ENCODE results near the gene PAPOLA. TPM values are rescaled to one million over a fixed set of nuclear protein-coding genes. Genes with fewer than 3 reads are reported as not detected.

The PAPOLA gene
- total RNA-seq, 6 experiments from 2014 or later = 115 to 148 (median 130) TPM

- no peaks in the 10 kb centered on the region for H3K9me3 Mint-ChIP-seq
- no peak overlapping the region for H3K4me3 Mint-ChIP-seq
- H3K27me3 Mint-ChIP-seq (ENCODE audit: insufficient read depth) = no peaks in the 10 kb centered on the region; the same call in 1 of the 2 replicates
- no peak for TF ChIP-seq CTCF (IDR thresholded peaks at IDR 0.05)
- peaks cover 17% of the 10 kb centered on the region for H3K36me3 Mint-ChIP-seq (ENCODE audit: low read depth)
- DNase-seq = no peak
- no peak overlapping the region for H3K27ac Mint-ChIP-seq
- H3K4me1 Mint-ChIP-seq (ENCODE audit: low read depth) = peaks cover 19% of the 10 kb centered on the region
Measured at GRCh38 chr14:96538097-96538989, 36.2 kb downstream of the PAPOLA start.

- Mint-ChIP-seq H3K27ac (no peak overlapping the region), H3K36me3 (ENCODE audit: low read depth) (peaks cover 17% of the 10 kb centered on the region), H3K27me3 (ENCODE audit: insufficient read depth) (no peaks in the 10 kb centered on the region; the same call in 1 of the 2 replicates), H3K9me3 (no peaks in the 10 kb centered on the region), H3K4me3 (no peak overlapping the region), H3K4me1 (ENCODE audit: low read depth) (peaks cover 19% of the 10 kb centered on the region)
- no peak for DNase-seq
- TF ChIP-seq CTCF (IDR thresholded peaks at IDR 0.05) = no peak
Measured at GRCh38 chr14:96538990-96539317, 36.8 kb downstream of the PAPOLA start.

GRCh38 chr14:96554315-96554910, 52.2 kb downstream of the PAPOLA start:
- DNase-seq = no peak
- TF ChIP-seq CTCF (IDR thresholded peaks at IDR 0.05) = no peak
- no peaks in the 10 kb centered on the region for H3K9me3 Mint-ChIP-seq
- H3K4me3 Mint-ChIP-seq = no peak overlapping the region
- no peaks in the 10 kb centered on the region for H3K4me1 Mint-ChIP-seq (ENCODE audit: low read depth)
- no peaks in the 10 kb centered on the region for H3K27me3 Mint-ChIP-seq (ENCODE audit: insufficient read depth)
- no peak overlapping the region; the same call in 1 of the 2 replicates for H3K27ac Mint-ChIP-seq
- peaks cover 18% of the 10 kb centered on the region for H3K36me3 Mint-ChIP-seq (ENCODE audit: low read depth)

GRCh38 chr14:96559571-96559970, 57.4 kb downstream of the PAPOLA start:
- H3K4me3 Mint-ChIP-seq = no peak overlapping the region
- no peaks in the 10 kb centered on the region for H3K27me3 Mint-ChIP-seq (ENCODE audit: insufficient read depth)
- no peak for TF ChIP-seq CTCF (IDR thresholded peaks at IDR 0.05)
- no peaks in the 10 kb centered on the region for H3K4me1 Mint-ChIP-seq (ENCODE audit: low read depth)
- no peak overlapping the region for H3K27ac Mint-ChIP-seq
- peaks cover 19% of the 10 kb centered on the region for H3K36me3 Mint-ChIP-seq (ENCODE audit: low read depth)
- H3K9me3 Mint-ChIP-seq = no peaks in the 10 kb centered on the region
- DNase-seq = no peak

GRCh38 chr14:96564389-96564788, 62.2 kb downstream of the PAPOLA start:
- Mint-ChIP-seq H3K27ac (no peak overlapping the region), H3K4me1 (ENCODE audit: low read depth) (peaks cover 6% of the 10 kb centered on the region; the same call in 1 of the 2 replicates)
- DNase-seq = no peak

More at GRCh38 chr14:96564389-96564788, 62.2 kb downstream of the PAPOLA start:
- H3K9me3 Mint-ChIP-seq = no peaks in the 10 kb centered on the region
- no peak overlapping the region for H3K4me3 Mint-ChIP-seq
- peaks cover 6% of the 10 kb centered on the region for H3K36me3 Mint-ChIP-seq (ENCODE audit: low read depth)
- TF ChIP-seq CTCF (IDR thresholded peaks at IDR 0.05) = peak; percentile 38
- H3K27me3 Mint-ChIP-seq (ENCODE audit: insufficient read depth) = no peaks in the 10 kb centered on the region
